ENCODE measurements around the gene MRM1. TPM values are rescaled to one million over a fixed set of nuclear protein-coding genes. Genes with fewer than 3 reads are reported as not detected.

The MRM1 gene
- polyA plus RNA-seq, 2 of the 4 experiments (the other 2 are of a cell fraction) = 12.7 to 21.7 TPM

- no peak overlapping the region for H3K4me2 ChIP-seq
- no peak for FAIRE-seq
- DNase-seq (ENCODE audit: low read depth in 1 of 2, low spot score in 1 of 2) = no peak
- POLR2A ChIA-PET = no interaction called here
- TF ChIP-seq CHD2 (IDR thresholded peaks at IDR 0.05; ENCODE audit: low read length, partially characterized antibody) (no peak), REST (IDR thresholded peaks at IDR 0.05) (no peak), GATA3 (IDR thresholded peaks at IDR 0.05; ENCODE audit: borderline replicate concordance) (no peak), ZSCAN20 (CRISPR knock-in tag; IDR thresholded peaks at IDR 0.05) (no peak), POLR2A (IDR thresholded peaks at IDR 0.05; ENCODE audit: low read length) (no peak), HOXA7 (CRISPR knock-in tag; IDR thresholded peaks at IDR 0.05) (no peak), RCOR1 (IDR thresholded peaks at IDR 0.05; ENCODE audit: low read depth, low read length) (no peak), ELK1 (IDR thresholded peaks at IDR 0.05; ENCODE audit: low read depth, low read length) (no peak), HMGXB4 (CRISPR knock-in tag; IDR thresholded peaks at IDR 0.05; ENCODE audit: borderline replicate concordance) (no peak), MYC (IDR thresholded peaks at IDR 0.05; ENCODE audit: borderline replicate concordance, low read length) (no peak), ATOH8 (CRISPR knock-in tag; IDR thresholded peaks at IDR 0.05; ENCODE audit: low read depth) (no peak), TP53 (CRISPR knock-in tag; IDR thresholded peaks at IDR 0.05) (no peak)
- CTCF ChIA-PET = interaction anchor here (0.6 to 2.1 kb wide), 6 partner anchors 14 to 1883 kb away, joined by 3 to 7 read pairs (median 4); partner anchors contain the start of gene GGNBP2
- no peak overlapping the region for H3K4me3 ChIP-seq
- 88% methylated on average over 11 of the region's 11 CpGs for WGBS (ENCODE audit: missing lambda C conversion rate)
- no peaks in the 10 kb centered on the region for H3K9me3 ChIP-seq
- ATAC-seq = no peak
- no peak overlapping the region for H3K27ac ChIP-seq
- peaks cover 12% of the 10 kb centered on the region for H3K4me1 ChIP-seq
These were observed 3.3 kb upstream of the MRM1 start for GRCh38 chr17:36597866-36598777.

GRCh38 chr17:36598951-36599401 is 2.4 kb upstream of the MRM1 start:
- Histone ChIP-seq H3K4me2 (no peak overlapping the region), H3K9me3 (no peaks in the 10 kb centered on the region), H3K27ac (no peak overlapping the region), H3K4me1 (peaks cover 21% of the 10 kb centered on the region), H3K4me3 (no peak overlapping the region)
- CTCF ChIA-PET = interaction anchor here (0.7 to 2.1 kb wide), 5 partner anchors 16 to 575 kb away, joined by 3 to 7 read pairs (median 4); partner anchors contain the start of gene GGNBP2
- TF ChIP-seq HOXB13 (CRISPR knock-in tag; IDR thresholded peaks at IDR 0.05; ENCODE audit: low read depth) (no peak), RNF2 (IDR thresholded peaks at IDR 0.05; ENCODE audit: borderline replicate concordance, low read depth) (no peak), EHF (CRISPR knock-in tag; IDR thresholded peaks at IDR 0.05) (no peak), TP53 (CRISPR knock-in tag; IDR thresholded peaks at IDR 0.05) (no peak), EHMT2 (IDR thresholded peaks at IDR 0.05; ENCODE audit: low read depth) (no peak), HES2 (IDR thresholded peaks at IDR 0.05) (no peak), PBX3 (IDR thresholded peaks at IDR 0.05) (no peak), HDAC2 (IDR thresholded peaks at IDR 0.05) (no peak), BCL3 (IDR thresholded peaks at IDR 0.05) (no peak), FOSB (CRISPR knock-in tag; IDR thresholded peaks at IDR 0.05) (no peak), ESRRA (IDR thresholded peaks at IDR 0.05; ENCODE audit: borderline replicate concordance, low read length) (no peak), EP300 (IDR thresholded peaks at IDR 0.05) (no peak)
- no peak for FAIRE-seq
- no peak for ATAC-seq
- POLR2A ChIA-PET = no interaction called here
- DNase-seq (ENCODE audit: low read depth in 1 of 2, low spot score in 1 of 2) = no peak
- WGBS (ENCODE audit: missing lambda C conversion rate) = 85% methylated on average over 13 of the region's 13 CpGs
